Endothelial cell of umbilical vein (primary cell): ENCODE data around the gene SPDYC. TPM values are rescaled to one million over a fixed set of nuclear protein-coding genes. Genes with fewer than 3 reads are reported as not detected.

Experiments used
- BruUV-seq: library from RNA; stranded (reverse); fragments of 400-500 nt; replicated peaks from 2 replicates; lab custom pipeline; 2021; lab: Mats Ljungman, UMichigan
- CTCF ChIA-PET: fragments of 300-600, 350-600 bp; sonication (Branson Sonifier 250); formaldehyde crosslinking; loops from one replicate; lab custom pipeline; 2021; ENCODE audit warnings: antibody characterized with exemption, inconsistent platforms; lab: Charles Lee
- POLR2A ChIA-PET: fragments of 300-600, 350-600 bp; sonication (Branson Sonifier 250); formaldehyde crosslinking; loops from one replicate; lab custom pipeline; 2021; ENCODE audit warnings: antibody characterized with exemption, inconsistent platforms; lab: Charles Lee
- DNase-seq: peaks from one replicate; pipeline ENCODE4 v3.0.0-alpha.2; 2011; ENCODE audit warnings: low read depth, low spot score
- FAIRE-seq: peaks from 2 replicates; lab custom pipeline; 2011; peaks lifted over from hg19 to GRCh38; lab: Jason Lieb, UNC
- H2AFZ ChIP-seq: 2 replicates; pipeline ENCODE4 v1.6.0; 2012; ENCODE audit warnings: low read depth, low read length, control low read depth, inconsistent platforms
- H3K27ac ChIP-seq: 2 replicates; pipeline ENCODE4 v1.5.1; 2011; ENCODE audit warnings: low read depth, mild to moderate bottlenecking, control low read depth, low read length, moderate library complexity; ENCODE audit not compliant: insufficient read depth
- H3K27me3 ChIP-seq, 2 experiments: 2 replicates each; pipeline versions ENCODE4 v1.6.0 to v1.6.1; 2011; ENCODE audit warnings: low read length in 2 of 2, mixed read lengths in 1 of 2; ENCODE audit not compliant: control insufficient read depth in 2 of 2, insufficient read depth in 2 of 2
- H3K36me3 ChIP-seq, 2 experiments: 2 replicates in 1 of 2; 3 replicates in 1 of 2; pipeline ENCODE4 v1.5.1; 2011; ENCODE audit warnings: low read length in 2 of 2, mild to moderate bottlenecking in 1 of 2, moderate library complexity in 1 of 2; ENCODE audit not compliant: control insufficient read depth in 2 of 2, insufficient read depth in 2 of 2; ENCODE audit errors: extremely low read depth in 1 of 2
- H3K4me1 ChIP-seq: 3 replicates; pipeline ENCODE4 v1.5.1; 2011; ENCODE audit warnings: mild to moderate bottlenecking, low read length; ENCODE audit not compliant: control insufficient read depth, insufficient read depth; ENCODE audit errors: extremely low read depth
- H3K4me2 ChIP-seq: 2 replicates; pipeline ENCODE4 v1.6.1; 2011; ENCODE audit warnings: low read length, control low read depth, mixed read lengths; ENCODE audit not compliant: insufficient read depth
- H3K4me3 ChIP-seq, 3 experiments: fragments of 200-600 bp in 1 of 3; sonication (generic), shearing (Covaris generic) in 1 of 3; replicated peaks in 1 of 3; 2 replicates each; pipeline ENCODE4 v1.5.1; 2011 to 2016; ENCODE audit warnings: control low read depth in 3 of 3, low read length in 3 of 3, mild to moderate bottlenecking in 2 of 3, inconsistent platforms in 1 of 3, low read depth in 1 of 3, moderate library complexity in 1 of 3; ENCODE audit not compliant: insufficient read depth in 1 of 3
- H3K79me2 ChIP-seq: 2 replicates; pipeline ENCODE4 v1.6.0; 2012; ENCODE audit warnings: low read length, inconsistent platforms; ENCODE audit not compliant: control insufficient read depth, insufficient read depth
- H3K9ac ChIP-seq: replicated peaks from 2 replicates; pipeline ENCODE3; 2011; ENCODE audit warnings: low read length, control low read depth; ENCODE audit not compliant: insufficient read depth; ENCODE audit errors: extremely low read depth
- H3K9me1 ChIP-seq: replicated peaks from 3 replicates; pipeline ENCODE4 v1.6.0; 2011; ENCODE audit warnings: mild to moderate bottlenecking, low read length; ENCODE audit not compliant: control insufficient read depth, insufficient read depth; ENCODE audit errors: extremely low read depth
- H3K9me3 ChIP-seq: replicated peaks from 2 replicates; pipeline ENCODE4 v1.5.1; 2012; ENCODE audit warnings: low read length, inconsistent platforms; ENCODE audit not compliant: control insufficient read depth, insufficient read depth
- H4K20me1 ChIP-seq: replicated peaks from 2 replicates; pipeline ENCODE3; 2011; ENCODE audit warnings: mild to moderate bottlenecking, low read length; ENCODE audit not compliant: control insufficient read depth, insufficient read depth; ENCODE audit errors: extremely low read depth
- CTCF ChIP-seq, 2 donors: IDR thresholded peaks; 1 replicate in 1 of 2; 2 replicates in 1 of 2; pipeline ENCODE4 v1.5.1; 2011; ENCODE audit warnings: low read length in 2 of 2, mild to moderate bottlenecking in 2 of 2, moderate library complexity in 2 of 2, control low read depth in 1 of 2, inconsistent platforms in 1 of 2, low read depth in 1 of 2; ENCODE audit not compliant: insufficient read depth in 1 of 2; ENCODE audit errors: extremely low read depth in 1 of 2
- EZH2 ChIP-seq: IDR thresholded peaks from 2 replicates; pipeline ENCODE4 v1.6.1; 2012; ENCODE audit warnings: borderline replicate concordance, low read depth, mild to moderate bottlenecking, moderate library complexity, low read length, inconsistent platforms; ENCODE audit not compliant: severe bottlenecking
- GATA2 ChIP-seq: IDR thresholded peaks from 2 replicates; pipeline ENCODE4 v1.7.0; 2011; ENCODE audit warnings: low read depth, mild to moderate bottlenecking, moderate library complexity, mixed read lengths, low read length; ENCODE audit not compliant: insufficient read length, insufficient read depth
- JUN ChIP-seq: IDR thresholded peaks from 2 replicates; pipeline ENCODE4 v1.6.1; 2011; ENCODE audit warnings: borderline replicate concordance, low read depth; ENCODE audit not compliant: insufficient read length, insufficient read depth
- POLR2A ChIP-seq: IDR thresholded peaks from 2 replicates; pipeline ENCODE4 v1.6.1; 2012; ENCODE audit warnings: low read depth, mild to moderate bottlenecking, control low read depth, low read length
- POLR2AphosphoS5 ChIP-seq: IDR thresholded peaks from 2 replicates; pipeline ENCODE4 v1.6.1; 2012; ENCODE audit warnings: low read depth, mild to moderate bottlenecking, control low read depth, low read length, moderate library complexity; ENCODE audit not compliant: insufficient read depth
- dilution Hi-C: fragments of 300-500 bp; cut with MboI; formaldehyde crosslinking; loops from one replicate; pipeline ENCODE4 v1.15.0; 2019; ENCODE audit warnings: low sequenced_read_pairs; ENCODE audit not compliant: extremely low pct_ligation_motif_present
- intact Hi-C: fragments of 100-400 bp; cut with micrococcal nuclease; formaldehyde crosslinking; loops from one replicate; pipeline ENCODE4 v1.10.0; 2022
- polyA plus RNA-seq, 4 experiments: library from polyadenylated mRNA; depleted of rRNA in 3 of 4; stranded (reverse) in 3 of 4; unstranded in 1 of 4; fragments of >200 nt; gene quantifications; 2 replicates each; pipeline versions ENCODE4 v1.2.1 to v1.2.3, GENCODE V29; 2011 to 2012; ENCODE audit warnings: missing spikeins in 1 of 4
- total RNA-seq: library from RNA; stranded (reverse); gene quantifications from 2 replicates; pipeline ENCODE4 v1.2.3, GENCODE V29; 2021

The SPDYC gene
- total and polyA plus RNA-seq, 2 donors (not counting 3 experiments of a cell fraction or from before 2014, with no cell fraction given): not detected

- Histone ChIP-seq H4K20me1 (no peaks in the 10 kb centered on the region), H3K9me3 (no peaks in the 10 kb centered on the region), H3K27me3 (no peaks in the 10 kb centered on the region), H3K36me3 (peaks cover 14 to 39% of the 10 kb centered on the region in 2 experiments), H3K9ac (no peak overlapping the region), H3K4me3 (no peak overlapping the region), H3K4me2 (no peak overlapping the region), H2AFZ (no peak overlapping the region), H3K9me1 (no peaks in the 10 kb centered on the region), H3K27ac (no peak overlapping the region), H3K79me2 (no peaks in the 10 kb centered on the region), H3K4me1 (no peaks in the 10 kb centered on the region)
- no TSS peak for BruUV-seq
- TF ChIP-seq CTCF (IDR thresholded peaks at IDR 0.05; ENCODE audit: extremely low read depth in 1 of 2, insufficient read depth in 1 of 2, low read depth in 1 of 2, low read length in 2 of 2): peak; percentile 83 to 98
- no peak for TF ChIP-seq POLR2AphosphoS5
- DNase-seq (peak; percentile 40), FAIRE-seq (peak; percentile 65)
- intact Hi-C loops (loop anchor here (1.0 to 5.0 kb wide), 3 partner anchors 45 to 127 kb away; partner anchors contain the start of gene DPF2), dilution Hi-C loops (no loop called here)
- ChIA-PET CTCF (interaction anchor here (0.5 to 3.8 kb wide), 22 partner anchors 9 to 148 kb away, joined by 3 to 27 read pairs (median 4); partner anchors contain the start of gene CAPN1), POLR2A (no interaction called here)
Measured at GRCh38 chr11:65204646-65205601, 34.9 kb downstream of the SPDYC start.

- Histone ChIP-seq H3K9me1 (no peaks in the 10 kb centered on the region), H3K4me2 (no peak overlapping the region), H2AFZ (no peak overlapping the region), H4K20me1 (no peaks in the 10 kb centered on the region), H3K36me3 (peaks cover 14 to 42% of the 10 kb centered on the region in 2 experiments), H3K27me3 (no peaks in the 10 kb centered on the region), H3K4me1 (no peaks in the 10 kb centered on the region), H3K4me3 (no peak overlapping the region), H3K9ac (no peak overlapping the region), H3K9me3 (no peaks in the 10 kb centered on the region), H3K27ac (no peak overlapping the region), H3K79me2 (no peaks in the 10 kb centered on the region)
- intact Hi-C loops (loop anchor here (5.0 kb wide), 1 partner anchor 127 kb away; the partner anchor contains the start of gene DPF2), dilution Hi-C loops (no loop called here)
- DNase-seq (no peak), FAIRE-seq (no peak)
- no TSS peak for BruUV-seq
- CTCF ChIA-PET: interaction anchor here (0.5 to 3.8 kb wide), 20 partner anchors 9 to 147 kb away, joined by 3 to 27 read pairs (median 6); no protein-coding TSS in a partner anchor
- POLR2A ChIA-PET: no interaction called here
- TF ChIP-seq CTCF (IDR thresholded peaks at IDR 0.05; ENCODE audit: extremely low read depth in 1 of 2, insufficient read depth in 1 of 2, low read depth in 1 of 2, low read length in 2 of 2) (no peak), EZH2 (no peak), POLR2A (no peak), GATA2 (no peak), JUN (no peak)
Measured at GRCh38 chr11:65205602-65205967, 35.6 kb downstream of the SPDYC start.
